HFF-Myc (cell line): Measurements from ENCODE around the gene DYSF.

Experiments
- DNase-seq: peaks from one replicate; pipeline ENCODE4 v3.0.0-alpha.2; 2011; ENCODE audit warnings: low read depth; ENCODE audit errors: extremely low read depth
- H3K4me3 ChIP-seq: replicated peaks from 2 replicates; pipeline ENCODE4 v1.5.1; 2011; ENCODE audit warnings: low read depth, mild to moderate bottlenecking, control low read depth, low read length
- CTCF ChIP-seq: IDR thresholded peaks from 2 replicates; pipeline ENCODE4 v1.5.1; 2012; ENCODE audit warnings: mild to moderate bottlenecking, low read depth, low read length, control low read depth; ENCODE audit errors: missing control alignments

Gene DYSF

GRCh38 chr2:71683070-71683469 lies 229.7 kb downstream of the DYSF start:
- no peak for DNase-seq

GRCh38 chr2:71683666-71684065 lies 230.3 kb downstream of the DYSF start:
- no peak for TF ChIP-seq CTCF
- no peak for DNase-seq
- H3K4me3 ChIP-seq, result no peak overlapping the region

More at GRCh38 chr2:71683070-71683469, 229.7 kb downstream of the DYSF start:
- TF ChIP-seq CTCF, result no peak
- no peak overlapping the region for H3K4me3 ChIP-seq

GRCh38 chr2:71684226-71685072 lies 231.1 kb downstream of the DYSF start:
- no peak for TF ChIP-seq CTCF
- no peak overlapping the region for H3K4me3 ChIP-seq
- DNase-seq, result no peak

GRCh38 chr2:71685073-71685848 lies 231.9 kb downstream of the DYSF start:
- H3K4me3 ChIP-seq, result no peak overlapping the region
- no peak for DNase-seq
- TF ChIP-seq CTCF, result no peak

GRCh38 chr2:71685941-71686611 lies 232.7 kb downstream of the DYSF start:
- DNase-seq, result no peak
- no peak for TF ChIP-seq CTCF

GRCh38 chr2:71686781-71687180 lies 233.4 kb downstream of the DYSF start:
- H3K4me3 ChIP-seq, result no peak overlapping the region
- no peak for TF ChIP-seq CTCF
- no peak for DNase-seq

More at GRCh38 chr2:71685941-71686611, 232.7 kb downstream of the DYSF start:
- no peak overlapping the region for H3K4me3 ChIP-seq
